Measurements from ENCODE around the gene PF4V1. TPM values are rescaled to one million over a fixed set of nuclear protein-coding genes. Genes with fewer than 3 reads are reported as not detected.

The PF4V1 gene
- total RNA-seq, 2 experiments from 2014 or later, result not detected

GRCh38 chr4:73844806-73845205 lies 8.3 kb upstream of the PF4V1 start:
- CTCF ChIA-PET, result no interaction called here
- POLR2A ChIA-PET, result no interaction called here

- CTCF ChIA-PET, result no interaction called here
- POLR2A ChIA-PET, result no interaction called here
These were observed 5.4 kb upstream of the PF4V1 start for GRCh38 chr4:73847526-73848182.

GRCh38 chr4:73848183-73848777 lies 4.8 kb upstream of the PF4V1 start:
- CTCF ChIA-PET, result no interaction called here
- POLR2A ChIA-PET, result no interaction called here

GRCh38 chr4:73850261-73850970 lies 2.7 kb upstream of the PF4V1 start:
- CTCF ChIA-PET, result no interaction called here
- POLR2A ChIA-PET, result no interaction called here

DNA sequence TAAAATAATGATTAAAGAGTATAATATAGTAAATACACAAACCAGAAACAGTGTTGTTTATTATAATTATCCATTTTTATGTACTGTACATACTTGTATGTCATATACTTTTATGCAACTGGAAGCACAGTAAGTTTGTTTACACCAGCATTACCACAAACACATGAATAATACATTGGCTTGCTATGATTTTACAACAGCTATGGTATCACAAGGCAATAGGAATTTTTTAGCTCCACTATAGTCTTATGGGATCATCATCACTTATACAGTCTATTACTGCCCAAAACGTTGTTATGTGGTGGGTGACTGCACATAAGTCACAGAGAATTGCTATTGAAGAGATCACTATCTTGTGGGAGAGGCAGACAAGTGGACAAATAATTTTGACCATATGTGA lies 1.8 kb upstream of the PF4V1 start:
- POLR2A ChIA-PET, result no interaction called here
- CTCF ChIA-PET, result no interaction called here

DNA sequence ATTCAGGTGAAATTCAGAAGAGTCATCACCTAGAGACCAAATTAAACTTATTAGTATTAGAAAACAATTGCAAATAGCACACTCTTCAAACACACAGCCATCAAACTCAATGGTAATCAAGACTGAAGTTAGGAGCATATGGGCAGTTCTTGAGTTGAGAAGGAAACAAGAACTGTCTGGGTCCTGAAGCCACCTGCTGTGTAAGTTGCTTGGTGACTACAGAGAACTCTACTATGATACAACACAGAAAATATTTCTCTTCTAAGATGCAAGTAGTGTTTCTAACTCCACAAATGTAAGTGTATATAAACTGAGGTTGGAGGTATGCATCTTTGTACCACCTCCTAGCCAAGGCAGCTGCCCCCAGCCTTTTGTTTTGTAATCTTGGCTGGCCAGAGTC lies 325 bp upstream of the PF4V1 start:
- POLR2A ChIA-PET, result no interaction called here
- CTCF ChIA-PET, result no interaction called here

DNA sequence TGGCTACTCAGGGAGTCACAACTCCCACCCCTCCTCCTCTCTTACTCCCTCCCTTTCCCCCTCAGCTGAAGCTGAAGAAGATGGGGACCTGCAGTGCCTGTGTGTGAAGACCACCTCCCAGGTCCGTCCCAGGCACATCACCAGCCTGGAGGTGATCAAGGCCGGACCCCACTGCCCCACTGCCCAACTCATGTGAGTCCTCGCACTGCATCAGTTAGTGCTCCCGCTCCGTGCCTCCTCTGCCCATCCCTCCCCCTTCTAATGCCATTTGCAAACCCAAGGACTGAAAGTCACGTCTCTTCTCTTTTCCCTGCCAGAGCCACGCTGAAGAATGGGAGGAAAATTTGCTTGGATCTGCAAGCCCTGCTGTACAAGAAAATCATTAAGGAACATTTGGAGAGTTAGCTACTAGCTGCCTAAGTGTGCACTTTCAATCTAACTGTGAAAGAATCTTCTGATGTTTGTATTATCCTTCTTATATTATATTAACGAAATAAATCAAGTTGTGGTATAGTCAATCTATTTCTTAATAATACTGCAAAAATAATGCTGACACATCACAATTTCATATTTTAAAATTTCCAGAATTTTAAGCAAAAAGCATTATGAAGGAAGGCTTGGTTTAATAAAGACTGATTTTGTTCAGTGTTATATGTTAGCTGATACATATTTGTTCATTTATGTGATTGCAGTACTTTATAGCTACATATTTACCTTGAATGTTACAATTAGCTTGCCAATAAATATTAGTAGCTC lies 800 bp downstream of the PF4V1 start:
- ChIA-PET CTCF (no interaction called here), POLR2A (no interaction called here)

GRCh38 chr4:73855406-73855805 lies 2.3 kb downstream of the PF4V1 start:
- POLR2A ChIA-PET, result no interaction called here
- CTCF ChIA-PET, result no interaction called here

DNA sequence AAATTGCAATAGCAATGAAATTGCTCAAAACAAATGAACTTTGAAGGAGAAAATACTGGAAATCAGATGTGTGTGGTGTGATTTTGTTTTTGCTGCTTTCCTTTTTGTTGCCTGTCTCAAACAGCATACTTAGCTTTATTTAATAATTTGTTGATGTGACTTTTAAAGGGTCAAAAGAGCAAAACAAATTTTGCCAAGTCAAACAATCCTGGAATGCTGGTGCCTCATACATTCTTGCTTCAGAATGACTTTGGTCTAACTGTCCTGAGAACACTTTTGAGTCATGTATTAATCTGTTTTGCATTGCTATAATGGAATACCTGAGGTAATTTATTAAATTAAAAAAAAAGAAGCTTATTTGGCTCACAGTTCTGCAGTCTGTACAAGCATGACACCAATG lies 3.4 kb downstream of the PF4V1 start:
- CTCF ChIA-PET, result interaction anchor here (0.5 kb wide), 1 partner anchor 231 kb away, joined by 3 read pairs; no protein-coding TSS in a partner anchor
- POLR2A ChIA-PET, result no interaction called here

- CTCF ChIA-PET, result no interaction called here
These were observed 6.6 kb downstream of the PF4V1 start for GRCh38 chr4:73859614-73860088.

GRCh38 chr4:73860181-73860580 lies 7.1 kb downstream of the PF4V1 start:
- ChIA-PET POLR2A (no interaction called here), CTCF (no interaction called here)

More at GRCh38 chr4:73859614-73860088, 6.6 kb downstream of the PF4V1 start:
- POLR2A ChIA-PET, result no interaction called here

DNA sequence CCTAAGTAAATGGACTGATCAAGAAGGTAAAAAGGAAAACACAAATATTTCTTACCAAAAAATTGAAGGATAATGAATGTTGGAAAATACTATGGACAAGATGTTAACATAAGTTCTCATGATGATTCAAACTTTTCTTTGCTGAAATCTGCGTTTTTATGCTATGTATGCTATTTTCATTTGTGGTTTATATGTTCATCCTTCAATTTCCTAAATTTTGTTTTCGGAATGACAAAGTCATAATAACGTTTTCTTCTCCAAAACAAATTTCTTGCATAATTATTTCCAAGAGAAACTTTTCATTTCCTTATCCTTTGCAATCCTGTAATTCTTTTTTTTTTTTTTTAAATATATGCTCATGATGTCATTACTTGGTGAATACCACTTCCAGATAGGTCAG lies 7.8 kb downstream of the PF4V1 start:
- ChIA-PET POLR2A (no interaction called here), CTCF (no interaction called here)

DNA sequence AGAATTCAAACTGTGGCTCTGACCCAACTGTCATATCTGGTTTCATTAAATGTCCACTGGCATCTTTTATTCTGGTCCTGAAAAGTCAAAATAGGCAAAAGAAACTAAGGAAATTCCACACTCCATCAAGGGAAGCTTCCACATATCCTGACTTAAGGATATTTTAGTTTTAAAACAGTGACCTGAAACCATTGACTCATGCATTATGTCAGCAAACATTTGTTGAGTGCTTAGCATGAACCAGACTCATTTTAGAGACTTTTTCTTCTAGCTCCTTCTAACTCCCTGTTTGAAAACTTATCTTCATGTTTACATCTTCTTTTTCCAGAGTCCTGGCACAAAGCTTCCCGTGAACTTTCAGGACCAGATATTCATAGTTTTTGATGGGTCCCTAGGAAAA lies 9.2 kb downstream of the PF4V1 start:
- POLR2A ChIA-PET, result no interaction called here
- CTCF ChIA-PET, result no interaction called here

DNA sequence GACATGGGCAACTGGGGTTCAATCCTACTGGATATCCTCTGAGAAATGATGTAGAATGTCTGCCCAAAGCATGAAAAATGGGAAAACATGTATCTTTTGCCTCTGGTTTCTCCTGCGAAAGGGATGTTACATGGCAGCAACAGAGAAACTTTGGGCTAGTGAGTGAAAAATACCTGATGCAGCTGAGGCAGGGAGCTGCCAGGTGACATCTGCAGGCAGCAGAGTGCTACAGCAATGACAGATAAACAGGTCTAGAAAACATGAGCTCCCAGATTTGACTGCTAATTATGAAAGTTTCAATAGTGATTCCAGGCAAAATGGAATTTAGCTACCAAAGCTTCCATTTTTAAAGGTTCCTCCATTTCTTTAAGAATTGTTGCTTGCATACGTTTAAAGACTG lies 11.3 kb downstream of the PF4V1 start:
- CTCF ChIA-PET, result no interaction called here
- POLR2A ChIA-PET, result no interaction called here

DNA sequence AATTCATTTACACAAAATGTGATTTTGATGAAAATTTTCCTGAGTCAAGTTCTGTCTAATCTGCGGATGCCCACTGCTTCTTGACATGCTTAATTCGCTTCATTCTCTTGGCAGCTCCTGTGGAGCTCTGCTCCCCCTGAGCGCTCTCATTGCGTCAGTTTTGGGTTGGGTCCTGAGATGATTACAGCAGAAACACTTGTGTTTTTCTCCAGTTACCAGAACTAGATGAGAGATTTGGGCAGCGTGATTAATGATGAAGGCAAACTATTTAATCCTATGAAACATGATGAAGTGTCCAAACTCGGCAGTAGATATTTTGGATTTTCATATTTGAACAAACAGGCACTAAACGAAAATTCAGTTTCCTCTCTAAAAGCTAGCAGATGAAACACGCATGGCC lies 11.9 kb downstream of the PF4V1 start:
- ChIA-PET POLR2A (no interaction called here), CTCF (no interaction called here)

- ChIA-PET POLR2A (no interaction called here), CTCF (no interaction called here)
These were observed 12.5 kb downstream of the PF4V1 start for GRCh38 chr4:73865431-73866096.

GRCh38 chr4:73866246-73866645 lies 13.2 kb downstream of the PF4V1 start:
- POLR2A ChIA-PET, result no interaction called here
- CTCF ChIA-PET, result no interaction called here

- ChIA-PET CTCF (no interaction called here), POLR2A (no interaction called here)
These were observed 14.7 kb downstream of the PF4V1 start for GRCh38 chr4:73867783-73868182.

DNA sequence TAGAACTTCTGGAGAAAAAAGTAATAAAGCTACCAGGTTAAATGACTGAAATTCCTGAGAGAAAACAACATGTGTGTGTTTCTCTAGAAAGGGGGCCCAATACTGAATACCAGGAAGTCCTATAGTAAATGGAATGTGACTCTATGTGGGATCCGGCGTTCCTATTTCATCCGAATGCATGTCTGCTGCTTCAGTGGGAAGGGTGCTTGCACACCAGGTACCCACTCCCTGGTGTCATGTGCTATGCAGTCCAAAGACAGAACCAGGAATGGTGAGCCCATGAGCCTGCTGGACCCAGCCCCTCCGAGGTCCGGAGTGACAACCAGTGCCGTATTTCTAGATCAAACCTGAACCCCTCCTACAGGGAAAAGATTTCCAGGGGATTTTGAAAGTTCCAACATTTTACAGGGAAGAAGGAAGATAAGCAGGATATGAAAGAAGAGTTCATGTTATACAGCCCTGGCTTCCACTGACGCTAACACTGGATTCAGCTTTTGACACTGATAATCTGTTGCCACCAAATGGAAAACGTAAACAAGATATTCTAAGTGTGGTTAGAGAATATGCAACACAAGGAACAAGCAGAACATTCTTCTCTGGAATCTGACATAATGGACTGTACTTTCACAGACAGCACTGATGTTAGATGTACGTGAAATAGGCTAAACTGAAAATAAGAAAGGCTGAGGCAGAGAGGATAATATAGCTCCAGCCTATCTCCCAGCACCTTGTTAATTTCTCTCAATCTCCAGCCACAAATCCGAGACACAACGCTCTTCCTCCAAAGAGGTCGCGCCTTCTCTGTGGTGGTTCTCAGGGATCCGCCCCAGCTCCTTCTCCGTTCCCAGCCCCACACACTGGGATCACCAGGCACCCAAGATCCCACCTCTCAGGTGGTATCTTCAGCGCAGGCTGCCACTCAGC lies 15.4 kb downstream of the PF4V1 start:
- POLR2A ChIA-PET, result no interaction called here
- CTCF ChIA-PET, result no interaction called here
